ENCODE results near the gene LMOD3. TPM values are rescaled to one million over a fixed set of nuclear protein-coding genes. Genes with fewer than 3 reads are reported as not detected.

LMOD3 gene
- total RNA-seq, 1 donor from 2014 or later, result 0.16 TPM

DNA sequence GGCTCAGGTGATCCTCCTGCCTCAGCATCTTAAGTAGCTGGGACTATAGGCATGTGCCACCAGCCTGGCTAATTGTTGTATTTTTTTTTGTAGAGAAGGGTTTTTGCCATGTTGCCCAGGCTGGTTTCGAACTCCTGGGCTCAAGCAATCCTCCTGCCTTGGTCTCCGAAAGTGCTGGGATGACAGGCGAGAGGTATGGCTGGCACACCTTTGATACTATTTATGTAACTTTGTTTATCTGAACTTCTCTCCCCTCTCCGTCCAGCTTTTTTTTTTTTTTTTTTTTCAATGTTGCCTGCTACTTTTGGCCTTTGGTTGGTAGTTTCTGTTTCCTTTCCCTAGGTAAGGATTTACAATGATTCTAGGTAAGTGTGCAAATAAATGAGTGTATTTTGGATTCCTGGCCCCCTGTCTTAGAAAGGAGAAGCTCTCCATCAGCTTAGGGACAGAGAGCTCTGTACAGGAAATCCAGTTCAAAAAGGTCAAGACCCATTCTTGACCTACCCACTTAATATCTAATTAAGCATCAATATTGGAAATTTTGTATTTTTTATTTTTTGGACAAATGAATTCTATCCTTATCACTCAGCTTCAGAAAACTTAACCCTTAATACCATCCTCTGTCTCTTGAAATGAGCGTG is 30.9 kb downstream of the LMOD3 start:
- DNase-seq, result no peak

DNA sequence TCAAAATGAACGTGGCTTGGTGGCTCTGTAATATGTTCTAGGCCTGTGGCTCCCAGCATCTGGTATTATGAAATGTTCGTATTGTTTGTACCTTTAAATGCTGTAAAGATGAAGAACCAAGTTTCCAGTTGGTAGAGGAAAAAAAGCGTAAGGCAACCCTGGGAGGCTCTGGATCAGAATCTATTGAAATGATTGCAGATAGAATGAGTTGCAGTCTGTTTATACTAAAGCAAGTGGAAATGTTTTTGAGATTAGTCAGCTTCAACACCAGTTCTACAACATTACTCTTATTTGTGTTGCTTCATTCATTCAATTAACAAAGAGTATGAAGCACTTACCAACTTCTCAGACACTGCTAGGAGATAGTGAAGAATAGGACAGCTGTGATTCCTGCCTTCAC is 32.4 kb downstream of the LMOD3 start:
- DNase-seq, result no peak

DNA sequence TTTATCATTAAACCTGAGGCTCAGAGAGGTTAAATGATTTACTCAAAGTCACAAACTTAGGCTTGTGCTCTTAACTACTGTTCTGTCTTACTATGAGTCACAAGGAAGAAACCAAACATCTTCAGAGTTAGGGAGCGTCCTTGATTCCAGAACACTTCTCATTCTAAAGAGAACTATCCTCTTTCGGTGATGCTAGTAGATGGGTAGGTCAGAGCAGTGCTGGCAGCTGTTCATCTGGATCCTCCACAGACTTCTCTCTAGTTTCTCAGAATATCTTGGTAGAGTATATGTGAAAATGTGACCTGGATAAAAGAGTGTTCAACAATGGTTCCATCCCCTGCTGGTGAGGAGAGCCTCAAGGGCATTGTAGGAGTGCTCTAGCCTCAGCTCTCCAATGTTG is 34.3 kb downstream of the LMOD3 start:
- DNase-seq, result no peak

DNA sequence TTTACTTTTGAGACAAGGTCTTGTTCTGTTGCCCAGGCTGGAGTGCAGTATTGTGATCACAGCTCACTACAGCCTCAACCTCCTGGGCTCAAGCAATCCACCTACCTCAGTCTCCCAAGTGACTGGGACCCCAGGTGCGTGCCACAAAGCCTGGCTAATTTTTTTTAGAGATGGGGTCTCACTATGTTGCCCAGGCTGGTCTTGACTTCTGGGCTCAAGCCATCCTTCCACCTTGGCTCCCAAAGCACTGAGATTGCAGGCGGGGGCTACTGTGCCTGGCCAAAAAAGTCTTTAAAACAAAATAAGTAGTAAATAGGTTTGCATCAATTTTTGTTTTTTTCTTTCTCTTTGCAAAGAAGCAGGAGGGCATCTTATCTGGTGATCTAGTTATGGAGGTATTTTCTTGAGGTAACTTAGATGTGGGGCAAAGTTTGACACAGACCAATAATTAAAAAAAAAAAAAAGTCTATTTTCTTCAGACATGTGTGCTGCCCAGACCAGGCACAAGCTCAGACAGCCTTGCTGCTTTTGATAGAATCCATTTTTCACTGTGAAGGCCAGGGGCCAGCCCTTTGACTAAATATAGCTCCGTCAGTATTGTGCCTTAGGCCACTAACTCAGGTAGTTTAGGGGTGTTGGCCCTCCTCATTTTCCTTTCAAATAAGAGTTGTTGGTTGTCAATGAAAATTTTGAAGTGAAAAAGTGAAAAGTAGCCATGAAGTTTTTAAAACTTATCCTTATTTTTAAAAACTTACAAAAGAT is 35.2 kb downstream of the LMOD3 start:
- no peak for DNase-seq

DNA sequence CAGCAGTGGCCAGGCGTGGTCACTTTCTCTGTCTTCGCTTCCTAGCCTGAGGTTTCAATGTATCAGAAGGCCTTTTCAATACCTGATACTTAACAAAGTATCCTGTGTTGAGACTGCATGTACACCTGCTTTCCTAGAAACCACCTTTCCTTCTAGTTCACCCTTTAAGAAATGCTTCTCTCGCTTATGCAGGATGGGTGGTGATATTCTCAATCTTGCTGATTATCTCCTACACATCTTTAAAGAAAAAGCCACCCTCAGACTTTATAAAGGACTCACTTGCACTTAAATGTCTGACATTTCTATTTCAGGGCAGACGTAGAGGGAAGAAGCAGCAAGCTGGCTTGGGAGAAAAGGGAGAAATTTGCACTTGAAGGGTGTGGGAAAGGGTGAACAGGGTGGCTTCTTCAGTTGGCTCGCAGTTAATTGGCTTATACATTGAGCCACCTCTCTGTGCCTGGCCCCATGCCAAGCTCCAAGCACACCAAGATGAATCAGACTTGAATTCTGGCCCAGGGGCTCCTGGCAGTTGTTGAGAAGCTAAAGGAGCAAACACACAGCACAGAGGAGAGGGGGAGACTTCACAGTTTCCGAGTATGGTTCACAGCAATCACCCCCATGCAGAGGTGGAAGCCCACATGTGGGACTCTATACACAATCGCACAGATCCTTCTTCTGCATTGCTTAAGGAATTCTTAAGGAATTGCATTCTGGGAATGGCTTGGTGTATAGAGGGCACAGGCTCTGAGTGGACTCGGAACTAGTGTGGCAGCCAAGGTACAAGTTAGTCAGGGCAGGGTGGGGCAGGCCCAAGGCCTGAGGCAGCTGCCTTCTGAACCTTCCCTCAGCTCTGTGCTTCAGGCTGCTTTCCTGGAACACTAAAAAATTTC is 36.3 kb downstream of the LMOD3 start:
- DNase-seq, result peak; percentile 84

DNA sequence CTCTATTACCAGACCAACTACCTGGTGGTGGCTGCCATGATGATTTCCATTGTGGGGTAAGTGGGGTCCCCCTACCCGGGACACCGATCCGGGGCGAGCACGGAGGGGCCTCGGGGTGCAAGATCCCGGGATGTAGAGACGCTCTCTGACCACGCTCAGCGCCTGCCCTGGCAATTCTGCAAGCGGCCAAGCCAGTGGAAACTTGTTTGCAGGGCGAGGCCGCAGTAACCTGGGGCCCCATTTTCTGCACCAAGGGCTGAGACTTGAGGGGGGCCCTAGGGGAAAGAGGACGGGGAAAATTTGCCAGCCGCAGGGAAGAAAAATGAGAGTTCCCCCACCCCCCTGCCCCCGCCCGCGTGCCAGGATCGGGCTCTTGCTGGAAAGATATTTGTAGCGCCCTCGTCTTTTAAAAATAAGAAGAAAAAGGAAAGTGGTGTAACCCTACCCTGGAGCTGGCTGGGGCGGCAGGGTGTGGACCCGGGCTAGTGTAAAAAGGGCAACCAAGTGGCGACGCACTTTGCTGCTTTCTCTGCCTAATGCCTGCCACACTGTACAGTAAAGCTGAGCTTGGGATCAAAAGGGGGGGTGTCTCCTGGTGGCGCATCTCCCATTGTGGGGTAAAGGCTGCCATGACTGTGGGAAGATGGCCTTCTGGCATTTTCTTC is 37.1 kb downstream of the LMOD3 start:
- DNase-seq, result peak; percentile 23

DNA sequence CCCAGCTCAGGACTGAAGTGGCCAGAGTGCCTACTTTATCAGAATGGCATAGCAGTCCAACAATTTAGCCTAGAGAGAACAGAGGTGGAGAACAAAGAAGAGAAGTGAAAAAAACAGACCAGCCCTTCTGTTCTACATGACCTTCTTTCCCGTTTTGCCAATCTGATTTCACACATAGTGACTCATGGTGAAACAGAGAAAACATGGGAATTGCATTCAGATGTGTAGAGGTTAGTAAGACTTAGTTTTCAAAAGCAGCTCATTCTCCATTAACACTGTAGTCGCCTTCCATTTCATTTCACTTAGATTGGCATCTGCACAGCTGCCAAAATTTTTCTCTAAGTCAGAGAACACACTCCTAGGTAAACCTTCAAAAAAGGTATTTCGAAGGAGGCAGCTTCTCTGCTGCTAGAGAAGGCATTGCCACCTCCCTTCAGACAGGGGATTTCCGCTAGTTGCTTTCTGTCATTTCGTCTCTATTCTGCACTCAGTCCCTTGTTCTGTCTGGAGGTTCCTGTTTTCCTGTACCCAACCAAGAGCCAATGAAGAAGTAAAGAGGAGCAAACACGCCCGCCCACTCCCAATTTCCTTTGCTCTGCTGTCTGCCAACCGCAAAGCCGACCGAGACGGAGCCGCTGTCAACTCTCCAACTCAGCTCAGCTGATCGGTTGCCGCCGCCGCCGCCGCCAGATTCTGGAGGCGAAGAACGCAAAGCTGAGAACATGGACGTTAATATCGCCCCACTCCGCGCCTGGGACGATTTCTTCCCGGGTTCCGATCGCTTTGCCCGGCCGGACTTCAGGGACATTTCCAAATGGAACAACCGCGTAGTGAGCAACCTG is 37.8 kb downstream of the LMOD3 start, which contains the start of gene ARL6IP5:
Gene ARL6IP5 (plus strand): TSS at position 612 of the 842 bp plus-strand sequence. CDS start 111 bp downstream, at position 723.
- DNase-seq, result peak; percentile 93

DNA sequence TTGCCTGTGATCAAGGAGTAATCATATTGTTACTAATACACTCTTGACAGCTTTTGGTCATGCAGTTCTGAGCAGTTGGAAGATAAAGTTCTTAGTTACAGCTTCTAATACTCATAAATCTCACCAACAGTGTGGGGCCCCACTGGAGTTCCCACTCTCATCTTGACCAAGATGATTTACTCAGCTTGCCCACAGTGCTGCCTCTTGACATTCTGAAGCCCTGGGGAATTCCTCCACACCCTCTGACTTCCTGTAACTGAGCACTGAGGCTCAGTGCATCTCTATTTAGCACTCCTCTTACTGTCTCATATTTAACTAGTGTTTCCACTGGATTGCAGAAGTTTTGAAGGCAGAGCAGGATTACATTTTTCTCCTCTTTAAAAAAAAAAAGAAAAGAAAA is 39.6 kb downstream of the LMOD3 start:
- no peak for DNase-seq

DNA sequence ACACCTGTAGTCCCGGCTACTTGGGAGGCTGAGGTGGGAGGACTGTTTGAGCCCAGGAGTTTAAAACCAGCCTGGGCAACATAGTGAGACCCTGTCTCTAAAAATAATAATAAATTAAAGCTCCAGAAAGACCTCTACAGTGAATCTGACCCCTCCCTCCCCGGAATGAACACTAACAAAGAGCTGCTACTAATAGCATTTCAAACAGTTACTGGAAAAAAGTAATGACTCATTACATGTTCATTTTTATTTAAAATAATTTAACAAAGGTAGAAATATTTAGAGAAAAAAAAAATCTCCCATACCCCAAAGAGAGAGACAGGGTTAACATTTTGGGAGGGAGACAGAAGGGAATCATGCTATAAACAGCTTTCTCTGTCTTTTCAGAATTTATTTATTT is 40.0 kb downstream of the LMOD3 start:
- DNase-seq, result no peak

DNA sequence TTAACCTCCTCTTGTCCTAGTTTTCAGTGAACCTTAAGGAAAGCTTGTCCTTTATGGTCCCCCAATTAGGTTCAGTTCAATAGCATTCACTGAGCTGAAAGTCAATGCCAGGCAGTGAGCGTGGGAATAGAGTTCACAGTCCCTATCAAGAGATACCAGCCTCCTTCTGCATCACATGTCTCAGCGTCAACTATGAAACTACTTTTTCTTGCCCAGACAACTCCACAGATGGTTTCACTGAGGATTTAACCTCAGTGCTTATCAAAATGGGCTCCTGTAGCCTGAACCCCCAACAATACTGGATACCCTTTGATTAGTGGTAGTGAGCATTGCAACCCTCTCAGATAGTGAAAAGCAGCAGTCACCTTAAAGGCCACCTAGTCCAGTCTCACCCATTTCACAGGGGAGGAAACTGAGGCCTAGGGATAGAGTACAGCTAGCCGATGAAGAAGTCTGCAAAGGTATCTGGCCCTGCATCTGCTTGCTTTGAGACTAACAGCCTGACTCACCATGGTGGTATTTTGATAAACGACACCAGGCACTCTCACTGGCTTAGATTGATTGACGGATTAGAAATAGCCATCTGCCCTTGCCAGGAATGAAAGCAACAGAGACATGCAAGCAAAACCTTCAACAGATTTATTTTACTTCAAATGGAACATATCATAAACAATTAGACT is 40.7 kb downstream of the LMOD3 start:
- DNase-seq, result no peak

DNA sequence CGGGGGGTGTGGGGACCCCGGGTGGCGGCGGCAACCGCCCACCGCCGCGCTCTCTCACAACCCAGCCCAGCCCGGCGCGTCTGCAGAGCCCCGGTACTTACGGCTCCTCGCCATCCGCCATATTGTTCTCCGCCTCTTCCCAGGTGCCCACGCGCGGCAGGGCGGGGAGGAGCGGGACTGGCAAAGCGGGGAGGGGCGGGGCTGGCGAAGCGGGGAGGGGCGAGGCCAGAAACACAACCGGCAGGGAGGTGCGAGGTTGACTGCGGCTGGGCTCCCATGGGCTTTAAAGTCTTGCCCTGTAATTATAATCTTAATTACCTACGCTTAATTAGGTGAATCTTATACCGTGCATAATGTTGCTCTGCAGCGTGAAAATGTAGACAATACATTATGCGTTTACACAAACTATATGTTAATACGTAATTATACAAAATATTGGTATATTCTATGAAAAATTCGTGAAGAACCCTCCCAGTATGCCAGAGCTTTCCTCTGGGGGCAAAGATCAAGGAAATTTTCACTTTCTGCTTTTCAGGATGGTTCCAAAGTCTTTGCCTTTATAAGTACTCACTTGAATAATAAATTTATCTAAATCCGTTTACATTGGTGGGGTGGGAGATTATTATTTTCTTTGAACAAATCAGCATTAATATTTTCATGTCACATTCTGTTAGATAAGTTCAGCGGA is 42.0 kb downstream of the LMOD3 start, which contains the start of gene UBA3:
Gene UBA3 (minus strand): TSS at position 133 of the 688 bp plus-strand sequence. CDS start 12 bp downstream, at position 121.
- DNase-seq, result peak; percentile 93

DNA sequence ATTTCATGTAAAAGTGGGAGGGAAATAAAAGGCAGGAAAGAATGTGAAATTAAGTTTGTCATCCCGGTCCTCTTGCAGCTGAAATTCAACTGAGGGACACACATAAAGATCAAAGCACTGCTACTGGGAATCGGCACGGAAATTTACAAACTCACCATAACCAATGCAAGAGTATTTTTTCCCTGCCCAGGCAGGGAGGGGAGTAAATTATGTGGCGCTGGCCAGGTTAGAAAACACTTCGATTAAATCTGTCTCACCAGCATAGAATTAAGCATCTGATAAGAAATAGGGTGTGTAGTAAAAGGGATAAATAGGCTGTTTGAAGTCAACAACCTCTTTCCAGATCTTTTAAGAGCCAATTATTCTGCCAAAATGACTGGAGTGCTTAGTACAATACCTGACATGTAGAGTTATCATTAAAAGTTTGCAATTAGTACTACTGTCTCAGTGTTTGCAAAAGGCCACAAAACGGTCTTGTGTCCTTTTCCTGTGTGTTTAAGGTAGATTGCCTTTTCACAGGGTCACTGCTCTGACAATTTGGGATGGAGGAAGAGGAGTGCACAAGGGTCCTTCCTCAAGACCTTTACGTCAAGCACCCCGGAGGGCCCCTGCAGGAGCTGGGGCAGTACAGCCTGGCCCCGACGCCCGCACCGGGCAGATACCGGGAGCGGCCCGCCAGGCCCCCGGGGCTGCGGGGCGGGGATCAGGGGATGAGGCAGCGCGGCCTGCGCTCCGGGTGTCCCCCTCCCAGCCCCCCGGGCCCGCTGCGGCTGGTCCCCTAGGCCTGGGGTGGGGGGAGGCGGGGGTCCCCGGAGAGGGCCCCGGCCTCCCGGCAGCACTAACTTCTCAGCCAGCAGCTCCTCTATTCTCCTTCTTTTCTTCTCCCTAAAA is 42.9 kb downstream of the LMOD3 start:
- no peak for DNase-seq

DNA sequence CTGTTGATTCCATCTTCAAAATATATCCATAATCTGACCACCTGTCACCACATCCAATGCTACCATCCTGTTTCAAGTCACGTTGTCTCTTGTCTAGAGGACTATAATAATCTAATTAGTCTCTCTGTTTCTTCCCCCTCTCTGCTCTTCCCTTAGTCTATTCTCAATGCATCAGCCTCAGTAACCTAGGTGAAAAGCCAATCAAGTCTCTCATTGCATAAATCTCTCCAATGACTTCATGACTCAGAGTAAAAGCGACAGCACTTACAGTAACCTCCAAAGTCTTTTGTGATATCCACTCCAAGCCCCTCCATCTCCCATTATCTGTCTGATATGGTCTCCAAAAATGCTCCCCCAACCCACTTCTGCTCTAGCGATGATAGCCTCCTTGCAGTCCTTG is 49.5 kb downstream of the LMOD3 start:
- DNase-seq, result no peak

DNA sequence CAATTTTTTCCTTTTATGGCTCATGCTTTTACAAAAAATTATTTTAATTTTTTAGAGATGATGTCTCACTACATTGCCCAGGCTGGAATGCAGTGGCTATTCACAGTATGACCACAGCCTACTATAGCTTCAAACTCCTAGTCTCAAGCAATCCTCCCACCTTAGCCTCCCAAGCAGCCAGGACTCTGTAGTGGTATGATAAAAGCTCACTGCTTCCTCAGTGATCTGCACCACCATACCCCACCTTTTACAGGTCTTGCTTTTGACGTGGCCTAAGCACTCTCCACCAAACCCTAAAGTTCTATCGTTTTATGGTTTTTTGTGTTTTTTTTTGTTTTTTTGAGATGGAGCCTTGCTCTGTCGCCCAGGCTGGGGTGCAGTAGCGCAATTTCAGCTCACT is 56.3 kb downstream of the LMOD3 start:
- DNase-seq, result no peak

DNA sequence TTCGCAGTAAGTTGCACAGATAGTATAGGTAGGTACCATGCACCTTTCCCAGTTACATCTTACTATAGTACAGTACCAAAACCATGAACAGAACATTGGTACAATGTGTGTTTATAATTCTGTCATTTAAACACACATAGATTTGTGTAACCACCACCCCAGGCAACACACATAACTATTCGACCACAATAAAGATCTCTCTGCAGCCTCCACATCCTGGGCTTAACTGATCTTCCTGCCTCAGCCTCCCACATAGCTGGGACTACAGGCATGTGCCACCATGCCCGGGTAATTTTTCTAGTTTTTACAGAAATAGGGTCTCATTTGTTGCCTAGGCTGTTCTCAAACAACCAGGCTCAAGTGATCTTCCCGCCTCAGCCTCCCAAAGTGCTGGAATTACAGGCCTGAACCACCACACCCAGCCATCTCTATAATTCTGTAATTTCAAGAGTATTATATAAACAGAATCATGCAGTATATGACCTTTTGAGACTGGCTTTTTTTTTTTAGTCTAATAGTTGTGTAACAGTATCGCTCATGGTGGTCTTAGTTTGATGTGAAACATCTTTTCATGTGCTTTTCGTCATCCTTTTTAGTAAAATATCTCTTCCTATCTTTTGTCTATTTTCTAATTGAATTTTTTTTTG is 57.0 kb downstream of the LMOD3 start:
- DNase-seq, result no peak

DNA sequence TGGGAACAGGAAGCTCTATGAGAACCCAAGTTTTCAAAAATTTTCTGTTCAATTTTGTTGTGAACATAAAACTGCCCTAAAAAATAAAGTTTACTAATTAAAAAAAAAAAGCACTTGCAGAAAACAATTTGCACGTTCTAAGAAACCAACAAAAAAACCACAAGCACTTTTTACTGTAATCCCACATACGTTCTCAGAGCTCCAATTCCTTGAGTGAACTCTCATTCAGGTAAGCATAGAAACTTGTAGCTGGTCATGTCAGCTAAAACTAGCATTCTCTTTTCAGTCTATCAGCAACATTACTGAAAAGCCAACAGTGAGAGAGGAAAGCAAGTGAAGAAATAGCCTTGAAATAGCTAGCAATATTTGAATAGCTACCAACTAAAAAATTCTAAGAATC is 58.8 kb downstream of the LMOD3 start:
- DNase-seq, result no peak

DNA sequence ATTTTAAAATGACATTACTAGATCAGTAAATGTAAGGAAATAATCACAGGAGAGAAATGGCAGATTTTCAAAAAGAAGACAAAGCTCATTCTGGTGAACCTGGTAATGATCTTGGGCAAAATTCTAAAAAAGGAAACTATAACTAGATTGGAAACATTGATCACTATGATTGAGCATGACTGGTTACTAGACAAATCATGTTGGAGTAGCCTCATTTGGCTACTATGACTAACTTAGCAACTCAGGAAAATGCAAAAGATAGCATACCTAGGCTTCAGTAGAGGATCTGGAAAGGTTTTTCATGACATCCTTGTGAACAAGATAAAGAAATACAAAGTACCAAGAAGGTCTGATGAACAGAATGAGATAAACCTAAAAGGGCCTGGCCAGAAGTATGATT is 62.7 kb downstream of the LMOD3 start:
- DNase-seq, result no peak

DNA sequence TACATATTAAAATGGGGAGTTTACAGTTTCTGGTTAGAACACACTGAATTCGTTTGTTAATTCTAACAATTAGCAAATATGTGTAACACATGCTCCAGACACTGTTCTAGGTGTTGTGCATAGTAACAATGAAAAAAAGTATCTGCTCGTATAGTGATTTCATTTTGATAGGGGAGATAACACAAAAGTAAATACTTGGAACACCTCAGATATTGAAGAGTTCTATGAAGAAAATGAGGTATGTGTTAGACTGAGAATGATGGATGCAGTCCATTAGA is 63.5 kb downstream of the LMOD3 start:
- no peak for DNase-seq
